GM23248 (cell line): ENCODE data around the gene POC1A.

Experiments
- EZH2 ChIP-seq: fragments of 200-600 bp; sonication (generic); IDR thresholded peaks from 2 replicates; pipeline ENCODE4 v1.6.1; 2018; ENCODE audit warnings: antibody characterized with exemption, mild to moderate bottlenecking; ENCODE audit not compliant: insufficient read depth, poor library complexity, severe bottlenecking
- EZH2phosphoT487 ChIP-seq: fragments of 200-600 bp; sonication (generic); IDR thresholded peaks from 2 replicates; pipeline ENCODE4 v1.6.1; 2018; ENCODE audit warnings: antibody characterized with exemption, moderate library complexity, mild to moderate bottlenecking, low read depth; ENCODE audit not compliant: insufficient read depth

DNA sequence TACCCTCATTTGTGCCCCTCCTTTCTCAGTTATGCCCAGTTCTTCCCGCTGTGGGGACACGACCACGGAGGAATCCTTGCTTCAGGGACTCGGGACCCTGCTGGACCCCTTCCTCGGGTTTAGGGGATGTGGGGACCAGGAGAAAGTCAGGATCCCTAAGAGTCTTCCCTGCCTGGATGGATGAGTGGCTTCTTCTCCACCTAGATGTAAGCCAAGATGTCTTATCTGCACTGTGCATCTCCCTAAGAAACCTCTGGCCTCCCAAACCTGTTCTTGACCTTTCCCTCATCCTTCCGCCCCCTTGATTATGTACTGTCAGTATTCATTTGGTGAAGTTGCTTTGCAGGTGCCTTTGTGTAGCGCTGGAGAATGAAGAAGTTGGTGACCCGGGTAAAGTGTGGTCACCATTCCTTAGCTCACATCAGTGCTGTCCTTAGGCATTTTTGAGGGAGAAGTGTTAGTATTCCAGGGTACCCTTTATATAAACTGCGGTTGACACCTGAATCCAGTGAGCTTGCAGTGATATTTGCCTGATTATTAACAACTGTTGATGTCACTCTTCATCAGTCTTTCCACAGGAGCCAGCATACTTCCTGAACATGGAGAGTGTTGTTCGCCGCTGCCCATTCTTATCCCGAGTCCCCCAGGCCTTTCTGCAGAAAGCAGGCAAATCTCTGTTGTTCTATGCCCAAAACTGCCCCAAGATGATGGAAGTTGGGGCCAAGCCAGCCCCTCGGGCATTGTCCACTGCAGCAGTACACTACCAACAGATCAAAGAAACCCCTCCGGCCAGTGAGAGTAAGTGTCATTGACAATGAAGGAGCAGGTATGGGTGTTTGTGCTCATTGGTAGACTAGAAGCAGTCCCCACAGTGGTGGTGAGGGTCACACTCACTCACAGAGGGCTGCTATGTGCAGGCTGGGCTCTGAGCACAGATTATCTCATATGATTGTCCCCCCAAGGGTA, 44.7 kb upstream of the POC1A start:
- TF ChIP-seq EZH2 = no peak
- TF ChIP-seq EZH2phosphoT487 = no peak
